Keratinocyte (primary cell): ENCODE results near the gene TNRC18.

Source experiments
- EZH2 ChIP-seq: IDR thresholded peaks from one replicate; pipeline ENCODE4 v1.6.1; 2012; ENCODE audit warnings: inconsistent platforms, mild to moderate bottlenecking, low read length, moderate library complexity
- TF ChIP-seq, protein P1 (sequence below), 3 experiments: IDR thresholded peaks in 1 of 3; conservative IDR thresholded peaks in 1 of 3; optimal IDR thresholded peaks in 1 of 3; 2 replicates in 2 of 3; 3 replicates in 1 of 3; pipeline versions ENCODE3 to v1.5.1; 2011; ENCODE audit warnings: low read length in 3 of 3, mild to moderate bottlenecking in 3 of 3, moderate library complexity in 2 of 3, control low read depth in 1 of 3, inconsistent platforms in 1 of 3; ENCODE audit not compliant: insufficient read depth in 2 of 3; ENCODE audit errors: extremely low read depth in 1 of 3

DNA sequence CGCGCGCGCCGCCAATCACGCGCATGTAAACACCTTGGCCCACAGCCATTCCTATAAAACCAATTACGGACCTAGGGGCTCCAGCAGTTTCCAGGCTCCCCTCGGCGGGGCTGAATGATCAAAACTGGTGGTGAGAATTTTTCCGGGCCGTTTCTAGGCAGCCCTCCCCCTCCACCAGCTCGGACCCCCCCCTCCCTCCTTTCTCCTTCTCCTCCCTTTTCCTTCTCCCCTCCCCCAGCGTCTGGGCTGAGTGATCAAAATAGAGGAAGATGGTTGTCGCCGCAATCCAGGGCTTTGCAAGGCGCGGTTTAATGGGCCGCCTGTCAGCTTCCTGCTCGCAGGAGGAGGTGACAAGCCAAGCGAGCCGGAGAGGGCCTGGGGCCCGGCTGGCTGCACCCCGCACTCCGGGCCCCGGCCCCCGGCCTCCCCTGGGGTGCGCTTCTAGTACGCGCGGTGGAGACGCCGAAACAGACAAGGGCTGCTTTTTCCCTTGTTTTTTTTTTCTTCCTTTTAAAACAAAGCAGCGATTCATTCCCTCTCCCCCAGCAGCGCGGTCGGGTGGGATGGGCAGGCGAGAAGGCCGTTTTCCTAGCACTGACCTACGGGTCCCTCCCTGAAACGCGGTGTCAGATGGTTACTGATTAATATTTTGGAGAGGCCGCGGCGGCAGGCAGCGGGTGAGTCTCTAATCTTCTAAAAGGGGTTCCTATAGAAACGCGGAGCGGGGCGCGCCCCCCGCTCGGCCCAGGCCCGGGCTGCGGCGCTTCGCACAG, 528 bp upstream of the TNRC18 start:
- TF ChIP-seq EZH2, result no peak
- TF ChIP-seq, protein P1, sequence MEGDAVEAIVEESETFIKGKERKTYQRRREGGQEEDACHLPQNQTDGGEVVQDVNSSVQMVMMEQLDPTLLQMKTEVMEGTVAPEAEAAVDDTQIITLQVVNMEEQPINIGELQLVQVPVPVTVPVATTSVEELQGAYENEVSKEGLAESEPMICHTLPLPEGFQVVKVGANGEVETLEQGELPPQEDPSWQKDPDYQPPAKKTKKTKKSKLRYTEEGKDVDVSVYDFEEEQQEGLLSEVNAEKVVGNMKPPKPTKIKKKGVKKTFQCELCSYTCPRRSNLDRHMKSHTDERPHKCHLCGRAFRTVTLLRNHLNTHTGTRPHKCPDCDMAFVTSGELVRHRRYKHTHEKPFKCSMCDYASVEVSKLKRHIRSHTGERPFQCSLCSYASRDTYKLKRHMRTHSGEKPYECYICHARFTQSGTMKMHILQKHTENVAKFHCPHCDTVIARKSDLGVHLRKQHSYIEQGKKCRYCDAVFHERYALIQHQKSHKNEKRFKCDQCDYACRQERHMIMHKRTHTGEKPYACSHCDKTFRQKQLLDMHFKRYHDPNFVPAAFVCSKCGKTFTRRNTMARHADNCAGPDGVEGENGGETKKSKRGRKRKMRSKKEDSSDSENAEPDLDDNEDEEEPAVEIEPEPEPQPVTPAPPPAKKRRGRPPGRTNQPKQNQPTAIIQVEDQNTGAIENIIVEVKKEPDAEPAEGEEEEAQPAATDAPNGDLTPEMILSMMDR (optimal IDR thresholded peaks at IDR 0.05 in 1 of 3, IDR thresholded peaks at IDR 0.05 in 1 of 3, conservative IDR thresholded peaks at IDR 0.05 in 1 of 3; ENCODE audit: extremely low read depth in 1 of 3, insufficient read depth in 2 of 3, low read length in 3 of 3), result no peak
